Erythroblast (primary cell): ENCODE data around the gene KCNJ15.

Experiments used
- GATA1 ChIP-seq: IDR thresholded peaks from 2 replicates; pipeline ENCODE4 v1.6.1; 2011; ENCODE audit warnings: low read depth, mild to moderate bottlenecking, control low read depth, low read length, moderate library complexity
- POLR2A ChIP-seq: IDR thresholded peaks from 2 replicates; pipeline ENCODE4 v1.6.1; 2011; ENCODE audit warnings: mild to moderate bottlenecking, low read length

- TF ChIP-seq POLR2A (no peak), GATA1 (no peak)
Measured at GRCh38 chr21:38291874-38292273, 35.1 kb downstream of the KCNJ15 start.
